Fibroblast of lung (primary cell): Measurements from ENCODE around the gene TLL1.

Source experiments
- EZH2 ChIP-seq: IDR thresholded peaks from 2 replicates; pipeline ENCODE4 v1.5.1; 2012; ENCODE audit warnings: low read length, control low read depth, mild to moderate bottlenecking; ENCODE audit errors: missing control alignments
- TF ChIP-seq, protein P1 (sequence below), 2 donors: IDR thresholded peaks in 1 of 2; conservative IDR thresholded peaks in 1 of 2; 1 replicate in 1 of 2; 2 replicates in 1 of 2; pipeline ENCODE4 v1.5.1; 2011 to 2012; ENCODE audit warnings: low read length in 2 of 2, control low read depth in 1 of 2, inconsistent platforms in 1 of 2, low read depth in 1 of 2, mild to moderate bottlenecking in 1 of 2

DNA sequence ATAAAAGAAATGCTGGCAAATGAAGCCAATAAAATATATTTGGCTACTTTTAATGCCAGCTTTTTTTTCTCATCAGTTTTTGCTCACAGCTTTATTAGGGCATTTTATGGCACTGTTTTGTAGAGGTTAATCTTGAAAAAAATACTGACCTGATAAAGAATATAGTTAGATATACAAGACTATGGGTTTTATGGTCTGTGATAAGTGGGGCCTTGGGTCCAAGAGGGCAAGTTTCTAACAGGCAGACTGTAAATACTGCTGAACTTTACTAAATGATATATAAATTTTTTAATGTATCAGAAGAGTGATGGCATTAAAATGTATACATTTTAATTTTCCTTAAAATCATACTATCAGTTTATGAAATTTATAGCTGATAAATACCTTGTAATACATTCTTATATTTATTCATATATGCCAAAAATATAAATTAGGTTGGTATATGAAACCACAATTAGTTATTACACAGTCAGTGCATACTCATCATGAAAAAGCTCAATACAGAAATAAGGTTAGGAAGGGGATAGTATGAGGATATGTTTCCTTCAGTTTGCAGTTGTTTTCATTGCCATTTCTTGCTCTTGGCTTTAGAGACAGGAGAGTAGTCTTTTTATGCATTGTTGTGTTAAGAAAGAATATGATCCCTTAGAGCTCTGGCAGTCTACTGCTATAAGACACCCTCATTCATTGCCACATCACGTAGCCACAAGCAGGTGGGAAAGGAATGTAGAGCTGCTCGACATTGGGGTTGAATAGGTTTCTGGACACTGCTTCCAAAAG lies 146.6 kb downstream of the TLL1 start:
- TF ChIP-seq, protein P1, sequence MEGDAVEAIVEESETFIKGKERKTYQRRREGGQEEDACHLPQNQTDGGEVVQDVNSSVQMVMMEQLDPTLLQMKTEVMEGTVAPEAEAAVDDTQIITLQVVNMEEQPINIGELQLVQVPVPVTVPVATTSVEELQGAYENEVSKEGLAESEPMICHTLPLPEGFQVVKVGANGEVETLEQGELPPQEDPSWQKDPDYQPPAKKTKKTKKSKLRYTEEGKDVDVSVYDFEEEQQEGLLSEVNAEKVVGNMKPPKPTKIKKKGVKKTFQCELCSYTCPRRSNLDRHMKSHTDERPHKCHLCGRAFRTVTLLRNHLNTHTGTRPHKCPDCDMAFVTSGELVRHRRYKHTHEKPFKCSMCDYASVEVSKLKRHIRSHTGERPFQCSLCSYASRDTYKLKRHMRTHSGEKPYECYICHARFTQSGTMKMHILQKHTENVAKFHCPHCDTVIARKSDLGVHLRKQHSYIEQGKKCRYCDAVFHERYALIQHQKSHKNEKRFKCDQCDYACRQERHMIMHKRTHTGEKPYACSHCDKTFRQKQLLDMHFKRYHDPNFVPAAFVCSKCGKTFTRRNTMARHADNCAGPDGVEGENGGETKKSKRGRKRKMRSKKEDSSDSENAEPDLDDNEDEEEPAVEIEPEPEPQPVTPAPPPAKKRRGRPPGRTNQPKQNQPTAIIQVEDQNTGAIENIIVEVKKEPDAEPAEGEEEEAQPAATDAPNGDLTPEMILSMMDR (conservative IDR thresholded peaks at IDR 0.05 in 1 of 2, IDR thresholded peaks at IDR 0.05 in 1 of 2; ENCODE audit: low read depth in 1 of 2, low read length in 2 of 2), result no peak
- no peak for TF ChIP-seq EZH2
